Lung (tissue), 12 donors: Measurements from ENCODE around the gene SLC12A7. TPM values are rescaled to one million over a fixed set of nuclear protein-coding genes. Genes with fewer than 3 reads are reported as not detected.

Experiments used
- ATAC-seq: fragments of 200-7000 bp; cut with Tn5 transposase; one replicate; pipeline ENCODE4 v1.9.1; 2020; ENCODE audit warnings: moderate number of reproducible peaks; ENCODE audit not compliant: insufficient read depth, low FRiP score
- DNase-seq, 3 donors: peaks; one replicate each; pipeline ENCODE4 v3.0.0-alpha.2; 2013 to 2017
- H3K27ac ChIP-seq, 2 donors: one replicate each; pipeline ENCODE4 v1.5.1; 2013; ENCODE audit warnings: mild to moderate bottlenecking in 2 of 2, moderate library complexity in 2 of 2, control low read depth in 1 of 2, inconsistent platforms in 1 of 2, low read depth in 1 of 2, low read length in 1 of 2
- H3K27me3 ChIP-seq, 3 donors: one replicate each; pipeline ENCODE4 v1.5.1; 2013; ENCODE audit warnings: low read length in 2 of 3; ENCODE audit not compliant: control insufficient read depth in 3 of 3, insufficient read depth in 3 of 3
- H3K36me3 ChIP-seq, 4 donors: one replicate each; pipeline ENCODE4 v1.5.1; 2013; ENCODE audit warnings: low read length in 4 of 4, mild to moderate bottlenecking in 1 of 4, moderate library complexity in 1 of 4; ENCODE audit not compliant: control insufficient read depth in 4 of 4, insufficient read depth in 4 of 4
- H3K4me1 ChIP-seq, 5 donors: one replicate each; pipeline ENCODE4 v1.5.1; 2013; ENCODE audit warnings: low read length in 5 of 5, mild to moderate bottlenecking in 2 of 5, moderate library complexity in 1 of 5; ENCODE audit not compliant: control insufficient read depth in 5 of 5, insufficient read depth in 5 of 5
- H3K4me3 ChIP-seq: one replicate; pipeline ENCODE4 v1.5.1; 2013; ENCODE audit warnings: mild to moderate bottlenecking, control low read depth, moderate library complexity
- H3K9ac ChIP-seq, 2 donors: one replicate each; pipeline ENCODE4 v1.5.1; 2013; ENCODE audit warnings: low read length in 2 of 2, control low read depth in 1 of 2; ENCODE audit not compliant: insufficient read depth in 1 of 2
- H3K9me3 ChIP-seq, 4 donors: one replicate each; pipeline ENCODE4 v1.5.1; 2013; ENCODE audit warnings: low read length in 3 of 4, mild to moderate bottlenecking in 1 of 4, moderate library complexity in 1 of 4; ENCODE audit not compliant: control insufficient read depth in 4 of 4, insufficient read depth in 3 of 4
- CTCF ChIP-seq: IDR thresholded peaks from 2 replicates; pipeline ENCODE4 v1.5.1; 2012; ENCODE audit warnings: mild to moderate bottlenecking; ENCODE audit errors: control extremely low read depth, extremely low read depth
- WGBS, 2 donors: extraction: QIAGEN DNeasy Blood & Tissue Kit; methylation state at CpG; one replicate each; pipeline ENCODE4 v1.1.7; 2013; 5-methylcytosine and 5-hydroxymethylcytosine counted together
- polyA plus RNA-seq, 2 donors: library from polyadenylated mRNA; stranded (reverse); fragments of 200-250 nt; gene quantifications; one replicate each; pipeline ENCODE4 v1.2.1, GENCODE V29; 2013
- total RNA-seq, 2 donors: library from RNA; depleted of rRNA in 1 of 2; stranded (reverse); fragments of >200 nt in 1 of 2; gene quantifications; one replicate each; pipeline ENCODE4 v1.2.1, GENCODE V29; 2014 to 2021
- donor health status: control.
- donor health status: control.
- donor health status: Bipolar disorder and iron deficiency.
- donor health status: healthy.
- donor health status: DM: yes; HTN: yes; CAD: no.

SLC12A7 gene
- total and polyA plus RNA-seq, 4 donors, result 14.8 to 50.4 (median 39.8) TPM

- peaks cover 0 to 5% (median 2%) of the 10 kb centered on the region in 4 donors for H3K36me3 ChIP-seq
- ATAC-seq (no peak), DNase-seq (no peak)
- H3K9me3 ChIP-seq, result no peaks in the 10 kb centered on the region
- H3K4me1 ChIP-seq, result no peaks in the 10 kb centered on the region
- H3K27me3 ChIP-seq, result no peaks in the 10 kb centered on the region
- H3K27ac ChIP-seq, result no peak overlapping the region
- H3K9ac ChIP-seq, result no peak overlapping the region
- 90 to 96% methylated on average over 26 of the region's 26 CpGs for WGBS, 2 donors
- H3K4me3 ChIP-seq, result no peak overlapping the region
- TF ChIP-seq CTCF, result no peak
Measured at GRCh38 chr5:1033178-1033577, 78.7 kb downstream of the SLC12A7 start.

- Histone ChIP-seq H3K4me3 (no peak overlapping the region), H3K4me1 (no peaks in the 10 kb centered on the region), H3K9ac (no peak overlapping the region), H3K27ac (no peak overlapping the region), H3K36me3 (peaks cover 0 to 5% (median 2%) of the 10 kb centered on the region in 4 donors), H3K9me3 (no peaks in the 10 kb centered on the region), H3K27me3 (no peaks in the 10 kb centered on the region)
- 95 to 97% methylated on average over 14 of the region's 14 CpGs for WGBS, 2 donors
- no peak for TF ChIP-seq CTCF
- no peak for ATAC-seq
- no peak for DNase-seq
Measured at GRCh38 chr5:1032551-1033027, 79.3 kb downstream of the SLC12A7 start.

- DNase-seq, result no peak
- 90 to 94% methylated on average over 15 to 16 of the region's 16 CpGs for WGBS, 2 donors
- H3K9me3 ChIP-seq, result no peaks in the 10 kb centered on the region
- no peak overlapping the region for H3K27ac ChIP-seq
- H3K36me3 ChIP-seq, result peaks cover 0 to 5% (median under 1%) of the 10 kb centered on the region in 4 donors
- H3K27me3 ChIP-seq, result no peaks in the 10 kb centered on the region
- no peaks in the 10 kb centered on the region for H3K4me1 ChIP-seq
- TF ChIP-seq CTCF, result no peak
- no peak for ATAC-seq
- H3K4me3 ChIP-seq, result no peak overlapping the region
- no peak overlapping the region for H3K9ac ChIP-seq
Measured at GRCh38 chr5:1032011-1032410, 79.9 kb downstream of the SLC12A7 start.
